Mucosa of gallbladder (tissue), 1 donor: ENCODE data around the gene IKBIP. TPM values are rescaled to one million over a fixed set of nuclear protein-coding genes. Genes with fewer than 3 reads are reported as not detected.
A peak's percentile ranks its signal among the peaks of the same experiment; 100 is the strongest.
"Not testable (repeated sequence)": the region's sequence is repeated elsewhere in the genome, so short reads cannot be mapped to it uniquely, and the experiment has no call there.

ENCODE experiments used
- DNase-seq: peaks from one replicate; pipeline ENCODE4 v3.0.0-alpha.2; 2020; ENCODE audit warnings: low spot score
- total RNA-seq: library from RNA; stranded (reverse); gene quantifications from one replicate; pipeline ENCODE4 v1.2.1, GENCODE V29; 2021
- donor health status: DM: no; HTN: no; CAD: no.

Gene IKBIP
- total RNA-seq, 1 donor from 2014 or later: 9.7 TPM

GRCh38 chr12:98637068-98637467 is 7.5 kb downstream of the IKBIP start:
- no peak for DNase-seq

GRCh38 chr12:98635657-98636323 is 8.8 kb downstream of the IKBIP start:
- DNase-seq: no peak

- no peak for DNase-seq
Measured at GRCh38 chr12:98618952-98619351, 25.6 kb downstream of the IKBIP start.

GRCh38 chr12:98612696-98613334 is 31.8 kb downstream of the IKBIP start:
- DNase-seq: no peak

DNA sequence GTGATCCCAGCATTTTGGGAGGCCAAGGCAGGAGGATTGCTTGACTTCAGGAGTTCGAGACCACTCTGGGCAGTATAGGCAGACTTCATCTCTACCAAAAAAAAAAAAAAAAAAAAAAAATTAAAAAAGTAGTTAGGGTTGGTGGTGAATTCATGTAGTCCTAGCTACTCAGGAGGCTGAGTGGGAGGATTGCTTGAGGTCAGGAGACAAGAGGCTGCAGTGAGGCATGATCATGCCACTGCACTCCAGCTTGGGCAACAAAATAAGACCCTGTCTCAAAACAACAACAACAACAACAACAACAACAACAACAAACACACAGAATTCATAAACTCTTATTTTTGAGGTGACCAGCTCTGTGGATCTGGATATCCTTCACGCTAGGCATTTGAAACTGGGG is 34.0 kb downstream of the IKBIP start:
- no peak for DNase-seq

DNA sequence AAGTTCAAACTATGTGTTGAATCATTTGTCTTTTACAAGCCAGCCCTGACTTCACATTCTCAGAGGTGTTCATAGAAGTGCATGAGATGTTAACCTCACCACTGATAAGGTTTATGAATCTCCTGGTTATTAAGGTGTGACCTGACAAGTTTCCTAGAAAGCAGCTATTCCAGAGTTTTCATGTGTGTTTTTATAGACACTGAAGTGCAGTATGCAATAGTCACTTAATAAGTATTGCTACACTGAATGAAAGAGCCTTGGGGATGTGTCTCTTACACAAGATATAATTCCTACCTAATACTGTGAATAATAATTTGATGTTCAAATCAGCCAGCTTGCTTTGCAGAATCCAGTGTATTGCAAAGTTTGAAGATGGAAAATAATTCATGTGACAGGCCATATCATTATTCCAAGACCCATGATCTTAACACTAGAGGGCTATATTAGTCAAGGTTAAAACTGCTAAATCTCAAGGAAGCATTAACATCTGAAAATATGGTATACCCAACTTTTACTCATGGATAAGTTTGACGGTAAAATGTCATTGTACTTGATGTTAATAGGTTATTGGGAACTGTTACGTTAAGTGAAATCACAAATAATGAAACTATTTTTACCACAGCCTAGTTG is 38.1 kb downstream of the IKBIP start:
- DNase-seq: no peak

DNA sequence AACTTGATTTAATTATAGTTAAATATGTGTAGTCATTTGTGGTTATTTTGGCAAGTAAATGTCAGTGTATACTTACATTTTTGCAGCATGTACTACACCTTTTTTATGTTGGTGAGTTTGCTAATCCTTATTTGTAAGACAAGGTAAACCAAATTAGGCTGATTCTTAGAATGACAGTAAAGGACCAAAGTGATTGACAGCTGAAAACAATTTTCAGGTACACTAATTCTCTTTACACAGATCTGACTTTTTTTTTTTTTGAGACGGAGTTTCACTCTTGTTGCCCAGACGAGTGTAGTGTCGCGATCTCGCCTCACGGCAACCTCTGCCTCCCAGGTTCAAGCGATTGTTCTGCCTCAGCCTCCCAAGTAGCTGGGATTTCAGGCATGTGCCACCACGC is 42.7 kb downstream of the IKBIP start:
- DNase-seq: no peak

GRCh38 chr12:98597313-98597712 is 47.3 kb downstream of the IKBIP start:
- DNase-seq: not testable (repeated sequence)

- no peak for DNase-seq
Measured at GRCh38 chr12:98595243-98595988, 49.2 kb downstream of the IKBIP start.

GRCh38 chr12:98594050-98594835 is 50.3 kb downstream of the IKBIP start:
- DNase-seq: peak; percentile 23

DNA sequence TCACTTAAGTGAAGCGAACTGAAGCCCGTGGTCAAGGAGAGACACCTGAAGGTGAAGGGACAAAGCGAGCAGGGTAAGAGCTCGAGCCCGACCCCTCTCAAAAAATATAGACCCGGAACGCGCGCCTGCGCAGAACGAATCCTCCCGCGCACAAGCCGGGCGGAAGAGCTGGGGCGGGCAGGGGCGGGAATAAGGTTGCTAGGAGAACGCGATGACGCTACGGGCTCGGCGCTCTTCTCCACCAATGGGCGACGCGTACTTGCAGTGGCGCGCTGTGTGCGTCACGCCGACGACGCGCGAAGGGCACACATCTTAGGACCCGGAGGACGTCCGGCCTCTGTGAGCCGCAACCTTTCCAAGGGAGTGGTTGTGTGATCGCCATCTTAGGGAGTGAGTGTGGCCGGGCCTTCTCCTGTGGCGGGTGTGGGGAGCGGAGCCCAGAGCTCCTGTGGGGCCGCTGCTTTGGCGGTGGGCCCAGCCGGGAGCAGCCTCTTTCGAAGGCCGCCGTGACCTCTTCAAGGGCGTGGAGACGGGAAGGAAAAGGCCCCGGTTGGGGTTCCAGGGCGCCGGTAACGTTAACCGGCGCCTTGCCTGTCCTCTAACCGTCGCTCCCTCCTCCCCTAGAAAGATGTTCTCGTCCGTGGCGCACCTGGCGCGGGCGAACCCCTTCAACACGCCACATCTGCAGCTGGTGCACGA is 51.1 kb downstream of the IKBIP start, which contains the start of gene SLC25A3:
Gene SLC25A3 (plus strand): TSS at position 336 of the 699 bp plus-strand sequence. CDS start 293 bp downstream, at position 629.
- peak; percentile 97 for DNase-seq

DNA sequence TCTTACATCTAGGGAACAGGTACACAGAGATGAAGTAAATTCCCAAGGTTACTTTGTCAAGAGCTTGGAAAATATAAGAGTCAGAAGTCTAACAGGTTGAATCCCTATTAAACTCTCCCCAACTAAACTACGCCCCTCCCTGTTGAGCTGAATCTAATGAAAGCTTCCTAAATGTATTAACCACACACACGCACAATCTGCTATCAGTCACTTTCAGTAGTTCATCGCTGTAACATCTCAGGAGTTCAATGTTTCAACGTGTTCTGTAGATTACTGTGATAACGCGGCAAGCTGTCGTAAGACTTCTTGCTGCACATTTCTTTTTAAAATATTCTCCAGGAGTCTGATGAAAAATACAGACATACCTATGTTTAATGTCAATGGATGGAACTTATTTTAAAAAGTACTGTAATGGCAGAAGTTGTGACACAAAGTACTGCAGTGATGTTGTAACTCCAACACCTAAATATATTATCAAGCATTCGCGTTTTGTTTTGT is 51.7 kb downstream of the IKBIP start:
- no peak for DNase-seq

DNA sequence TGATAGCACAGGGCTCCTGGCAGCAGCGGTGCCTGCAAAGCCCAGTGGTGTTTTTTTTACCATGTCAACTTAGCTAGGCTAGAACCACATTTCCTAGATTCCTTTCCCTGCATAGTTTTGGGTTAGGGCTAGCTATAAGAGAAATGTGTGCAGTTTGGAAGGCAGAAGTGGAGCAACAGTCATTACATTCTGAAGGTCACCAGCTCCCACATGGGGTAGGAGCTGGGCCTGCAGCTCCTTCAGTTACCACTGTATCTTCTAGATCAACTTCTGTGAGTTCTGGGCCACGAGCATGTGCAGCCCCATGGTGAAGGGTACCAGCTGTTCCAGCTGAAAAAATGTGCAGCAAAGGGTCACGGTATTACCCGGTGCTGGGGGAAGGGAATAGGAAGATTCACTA is 53.4 kb downstream of the IKBIP start:
- DNase-seq: no peak

GRCh38 chr12:98587084-98587483 is 57.5 kb downstream of the IKBIP start:
- no peak for DNase-seq

GRCh38 chr12:98582093-98582492 is 62.5 kb downstream of the IKBIP start:
- no peak for DNase-seq

- DNase-seq: no peak
Measured at GRCh38 chr12:98581101-98581500, 63.5 kb downstream of the IKBIP start.

DNA sequence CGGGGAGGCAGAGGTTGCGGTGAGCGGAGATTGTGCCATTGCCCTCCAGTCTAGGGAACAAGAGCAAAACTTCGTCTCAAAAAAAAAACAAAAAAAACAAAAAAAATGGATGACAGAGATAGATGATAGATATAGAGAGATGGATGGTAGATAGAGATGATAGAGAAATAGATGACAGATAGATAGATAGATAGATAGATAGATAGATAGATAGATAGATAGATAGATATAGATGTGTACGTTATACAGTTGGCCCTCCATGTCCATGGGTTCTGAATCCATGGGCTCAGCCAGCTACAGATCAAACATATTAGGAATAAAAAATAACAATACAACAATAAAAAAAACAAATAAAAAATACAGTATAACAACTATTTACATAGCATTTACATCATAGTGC is 63.9 kb downstream of the IKBIP start:
- no peak for DNase-seq

GRCh38 chr12:98579835-98580234 is 64.8 kb downstream of the IKBIP start:
- no peak for DNase-seq

DNA sequence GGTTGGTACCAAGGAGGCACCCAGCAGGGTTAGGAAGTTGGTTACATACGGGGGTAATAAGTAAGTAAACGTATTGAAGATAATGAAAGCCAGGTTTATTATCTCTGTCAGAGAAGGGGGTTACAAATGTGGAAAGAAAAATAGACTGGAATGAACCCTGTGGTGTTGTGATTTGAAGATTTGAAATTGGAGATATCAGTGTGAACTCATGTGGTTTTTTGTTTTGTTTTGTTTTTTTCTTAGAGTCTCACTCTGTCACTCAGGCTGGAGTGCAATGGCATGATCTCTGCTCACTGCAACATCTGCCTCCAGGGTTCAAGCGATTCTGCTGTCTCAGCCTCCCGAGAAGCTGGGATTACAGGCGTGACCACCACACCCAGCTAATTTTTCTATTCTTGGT is 65.2 kb downstream of the IKBIP start:
- no peak for DNase-seq

DNA sequence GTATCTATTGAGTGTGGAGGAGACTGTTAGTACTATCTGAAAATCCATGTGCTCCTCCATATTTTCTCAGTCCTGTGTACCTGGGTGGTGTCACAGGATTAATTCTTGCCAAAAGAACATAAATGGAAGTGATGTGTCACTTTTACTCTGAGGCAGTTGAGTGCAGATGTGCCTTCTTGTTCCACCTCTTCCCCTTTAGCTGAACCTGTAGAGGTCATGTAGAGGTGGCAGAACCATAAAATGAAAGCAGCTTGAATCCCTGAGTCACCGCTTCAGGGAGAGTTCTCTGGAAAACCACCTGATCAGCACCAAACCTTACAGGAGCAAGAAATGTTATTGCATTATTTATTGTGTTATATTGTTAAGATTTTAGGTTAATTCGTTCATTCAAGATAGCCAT is 65.8 kb downstream of the IKBIP start:
- no peak for DNase-seq

- no peak for DNase-seq
Measured at GRCh38 chr12:98578392-98578791, 66.2 kb downstream of the IKBIP start.
